HepG2 (cell line): ENCODE results near the gene ZNF670. TPM values are rescaled to one million over a fixed set of nuclear protein-coding genes. Genes with fewer than 3 reads are reported as not detected.

ENCODE experiments used
- CEBPG ChIP-seq: IDR thresholded peaks from 2 replicates; pipeline ENCODE4 v1.6.1; 2016
- KDM2A ChIP-seq: sonication (generic); formaldehyde crosslinking; IDR thresholded peaks from 2 replicates; pipeline ENCODE4 v1.4.0; 2020; ENCODE audit warnings: low read depth, missing genetic modification reagents, borderline replicate concordance
- KLF13 ChIP-seq: sonication (generic); formaldehyde crosslinking; IDR thresholded peaks from 2 replicates; pipeline ENCODE4 v1.4.0; 2020; ENCODE audit warnings: mild to moderate bottlenecking, missing genetic modification reagents
- POGZ ChIP-seq: sonication (generic); formaldehyde crosslinking; IDR thresholded peaks from 2 replicates; pipeline ENCODE4 v1.4.0; 2020; ENCODE audit warnings: mild to moderate bottlenecking, missing genetic modification reagents
- RELA ChIP-seq: sonication (generic); formaldehyde crosslinking; IDR thresholded peaks from 2 replicates; pipeline ENCODE4 v1.4.0; 2020; ENCODE audit warnings: missing genetic modification reagents
- RXRB ChIP-seq: IDR thresholded peaks from 2 replicates; pipeline ENCODE4 v1.6.1; 2016; ENCODE audit warnings: borderline replicate concordance, missing genetic modification reagents, missing compliant biosample characterization
- SAP130 ChIP-seq: IDR thresholded peaks from 2 replicates; pipeline ENCODE4 v1.6.1; 2016; ENCODE audit warnings: low read depth
- SIN3B ChIP-seq: fragments of 150-350 bp; IDR thresholded peaks from 2 replicates; pipeline ENCODE4 v1.6.1; 2014; ENCODE audit warnings: low read length
- SMAD1 ChIP-seq: sonication (generic); formaldehyde crosslinking; IDR thresholded peaks from 2 replicates; pipeline ENCODE4 v1.4.0; 2020; ENCODE audit warnings: missing genetic modification reagents, low read depth, mild to moderate bottlenecking, borderline replicate concordance
- TCF7 ChIP-seq: sonication (generic); IDR thresholded peaks from 2 replicates; pipeline ENCODE4 v1.6.1; 2016; ENCODE audit warnings: antibody characterized with exemption, low read depth
- ZNF350 ChIP-seq: sonication (generic); formaldehyde crosslinking; IDR thresholded peaks from 2 replicates; pipeline ENCODE4 v1.4.0; 2020; ENCODE audit warnings: mild to moderate bottlenecking, low read depth, missing genetic modification reagents, borderline replicate concordance
- ZNF547 ChIP-seq: sonication (generic); formaldehyde crosslinking; IDR thresholded peaks from 2 replicates; pipeline ENCODE4 v1.5.1; 2020; ENCODE audit warnings: mild to moderate bottlenecking, missing genetic modification reagents
- ZNF776 ChIP-seq: sonication (generic); formaldehyde crosslinking; IDR thresholded peaks from 2 replicates; pipeline ENCODE4 v1.4.0; 2020; ENCODE audit warnings: mild to moderate bottlenecking, missing genetic modification reagents
- ZNF850 ChIP-seq: sonication (generic); formaldehyde crosslinking; conservative IDR thresholded peaks from 2 replicates; pipeline ENCODE4 v1.9.0; 2021; ENCODE audit warnings: mild to moderate bottlenecking, missing genetic modification reagents
- polyA plus RNA-seq, 8 experiments: library from polyadenylated mRNA; depleted of rRNA in 3 of 8; stranded (reverse) in 7 of 8; unstranded in 1 of 8; fragments of >200 nt; fragmentation: Illumina TruSeq in 4 of 8; extraction: Trizol in 4 of 8; gene quantifications; 2 replicates each; pipeline versions ENCODE4 v1.2.1 to v1.2.3, GENCODE V29; 2011 to 2016; ENCODE audit warnings: low read depth in 4 of 8, missing spikeins in 1 of 8, mixed read lengths in 1 of 8; ENCODE audit not compliant: insufficient read depth in 1 of 8
- total RNA-seq, 5 experiments: library from RNA; depleted of rRNA; stranded (reverse); fragments of >200 nt; fragmentation: Illumina TruSeq; extraction: Trizol; gene quantifications; 2 replicates each; pipeline ENCODE4 v1.2.3, GENCODE V29; 2016; ENCODE audit warnings: low read depth in 1 of 5
- TF ChIP-seq, protein P1 (sequence below): IDR thresholded peaks from 2 replicates; pipeline ENCODE4 v1.6.1; 2016; ENCODE audit warnings: missing compliant biosample characterization, missing genetic modification reagents, borderline replicate concordance
- TF ChIP-seq, protein P2 (sequence below): sonication (generic); formaldehyde crosslinking; IDR thresholded peaks from 2 replicates; pipeline ENCODE4 v1.4.0; 2020; ENCODE audit warnings: missing genetic modification reagents
- TF ChIP-seq, protein P3 (sequence below): sonication (generic); formaldehyde crosslinking; IDR thresholded peaks from 2 replicates; pipeline ENCODE4 v1.5.0; 2020; ENCODE audit warnings: missing genetic modification reagents
- TF ChIP-seq, protein P4 (sequence below): sonication (generic); formaldehyde crosslinking; IDR thresholded peaks from 2 replicates; pipeline ENCODE4 v1.8.0; 2023; ENCODE audit warnings: mild to moderate bottlenecking, missing genetic modification reagents
- TF ChIP-seq, protein P5 (sequence below): sonication (generic); formaldehyde crosslinking; conservative IDR thresholded peaks from 2 replicates; pipeline ENCODE4 v1.4.0; 2020; ENCODE audit warnings: mild to moderate bottlenecking, missing genetic modification reagents, moderate library complexity
- TF ChIP-seq, protein P6 (sequence below): sonication (generic); formaldehyde crosslinking; IDR thresholded peaks from 2 replicates; pipeline ENCODE4 v1.4.0; 2020; ENCODE audit warnings: mild to moderate bottlenecking, missing genetic modification reagents
- TF ChIP-seq, protein P7 (sequence below): sonication (generic); formaldehyde crosslinking; IDR thresholded peaks from 2 replicates; pipeline ENCODE4 v1.4.0; 2020; ENCODE audit warnings: mild to moderate bottlenecking, missing genetic modification reagents

ZNF670 gene
- total and polyA plus RNA-seq, 2 of the 13 experiments (the other 11 are each of a cell fraction or from before 2014, with no cell fraction given) = 4.2 to 10.9 TPM

DNA sequence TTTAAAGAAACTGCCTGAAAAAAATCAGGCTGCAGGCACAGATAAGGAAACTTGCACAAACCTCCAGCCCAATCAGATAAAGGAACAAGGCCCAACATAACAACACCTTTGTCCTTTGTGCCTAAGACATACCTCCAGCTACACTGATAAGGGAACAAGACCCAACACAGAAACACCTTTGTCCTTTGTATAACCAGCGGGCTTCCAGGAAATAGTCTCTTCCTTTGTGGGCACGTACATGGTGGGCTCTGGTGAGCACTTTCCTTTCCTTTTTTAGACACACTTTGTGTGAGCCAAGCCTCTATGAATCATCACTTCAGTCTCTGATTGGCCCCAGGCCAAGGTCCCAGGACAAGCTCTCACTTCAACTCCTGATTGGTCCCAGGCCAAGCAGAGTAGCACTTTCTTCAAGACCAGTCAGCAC is 23.6 kb downstream of the ZNF670 start (continued):
- TF ChIP-seq ZNF547 (no peak), SIN3B (no peak), SAP130 (CRISPR knock-in tag) (peak; percentile 60), POGZ (CRISPR knock-in tag) (peak; percentile 67), RXRB (0 out of 2 replicates have a peak, but pooled peaks have one; percentile 30), SMAD1 (no peak), CEBPG (CRISPR knock-in tag) (peak; percentile 60), ZNF350 (CRISPR knock-in tag) (no peak), ZNF776 (no peak), KDM2A (no peak), RELA (CRISPR knock-in tag) (no peak), TCF7 (peak; percentile 34; the same call in 1 of the 2 replicates), ZNF850 (CRISPR knock-in tag) (no peak), KLF13 (CRISPR knock-in tag) (no peak)
- TF ChIP-seq, protein P1, sequence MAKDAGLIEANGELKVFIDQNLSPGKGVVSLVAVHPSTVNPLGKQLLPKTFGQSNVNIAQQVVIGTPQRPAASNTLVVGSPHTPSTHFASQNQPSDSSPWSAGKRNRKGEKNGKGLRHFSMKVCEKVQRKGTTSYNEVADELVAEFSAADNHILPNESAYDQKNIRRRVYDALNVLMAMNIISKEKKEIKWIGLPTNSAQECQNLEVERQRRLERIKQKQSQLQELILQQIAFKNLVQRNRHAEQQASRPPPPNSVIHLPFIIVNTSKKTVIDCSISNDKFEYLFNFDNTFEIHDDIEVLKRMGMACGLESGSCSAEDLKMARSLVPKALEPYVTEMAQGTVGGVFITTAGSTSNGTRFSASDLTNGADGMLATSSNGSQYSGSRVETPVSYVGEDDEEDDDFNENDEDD = no peak
- TF ChIP-seq, protein P2, sequence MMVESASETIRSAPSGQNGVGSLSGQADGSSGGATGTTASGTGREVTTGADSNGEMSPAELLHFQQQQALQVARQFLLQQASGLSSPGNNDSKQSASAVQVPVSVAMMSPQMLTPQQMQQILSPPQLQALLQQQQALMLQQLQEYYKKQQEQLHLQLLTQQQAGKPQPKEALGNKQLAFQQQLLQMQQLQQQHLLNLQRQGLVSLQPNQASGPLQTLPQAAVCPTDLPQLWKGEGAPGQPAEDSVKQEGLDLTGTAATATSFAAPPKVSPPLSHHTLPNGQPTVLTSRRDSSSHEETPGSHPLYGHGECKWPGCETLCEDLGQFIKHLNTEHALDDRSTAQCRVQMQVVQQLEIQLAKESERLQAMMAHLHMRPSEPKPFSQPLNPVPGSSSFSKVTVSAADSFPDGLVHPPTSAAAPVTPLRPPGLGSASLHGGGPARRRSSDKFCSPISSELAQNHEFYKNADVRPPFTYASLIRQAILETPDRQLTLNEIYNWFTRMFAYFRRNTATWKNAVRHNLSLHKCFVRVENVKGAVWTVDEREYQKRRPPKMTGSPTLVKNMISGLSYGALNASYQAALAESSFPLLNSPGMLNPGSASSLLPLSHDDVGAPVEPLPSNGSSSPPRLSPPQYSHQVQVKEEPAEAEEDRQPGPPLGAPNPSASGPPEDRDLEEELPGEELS (CRISPR knock-in tag) = 0 out of 2 replicates have a peak, but pooled peaks have one; percentile 38
- TF ChIP-seq, protein P3, sequence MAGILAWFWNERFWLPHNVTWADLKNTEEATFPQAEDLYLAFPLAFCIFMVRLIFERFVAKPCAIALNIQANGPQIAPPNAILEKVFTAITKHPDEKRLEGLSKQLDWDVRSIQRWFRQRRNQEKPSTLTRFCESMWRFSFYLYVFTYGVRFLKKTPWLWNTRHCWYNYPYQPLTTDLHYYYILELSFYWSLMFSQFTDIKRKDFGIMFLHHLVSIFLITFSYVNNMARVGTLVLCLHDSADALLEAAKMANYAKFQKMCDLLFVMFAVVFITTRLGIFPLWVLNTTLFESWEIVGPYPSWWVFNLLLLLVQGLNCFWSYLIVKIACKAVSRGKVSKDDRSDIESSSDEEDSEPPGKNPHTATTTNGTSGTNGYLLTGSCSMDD (CRISPR knock-in tag) = no peak
- TF ChIP-seq, protein P4, sequence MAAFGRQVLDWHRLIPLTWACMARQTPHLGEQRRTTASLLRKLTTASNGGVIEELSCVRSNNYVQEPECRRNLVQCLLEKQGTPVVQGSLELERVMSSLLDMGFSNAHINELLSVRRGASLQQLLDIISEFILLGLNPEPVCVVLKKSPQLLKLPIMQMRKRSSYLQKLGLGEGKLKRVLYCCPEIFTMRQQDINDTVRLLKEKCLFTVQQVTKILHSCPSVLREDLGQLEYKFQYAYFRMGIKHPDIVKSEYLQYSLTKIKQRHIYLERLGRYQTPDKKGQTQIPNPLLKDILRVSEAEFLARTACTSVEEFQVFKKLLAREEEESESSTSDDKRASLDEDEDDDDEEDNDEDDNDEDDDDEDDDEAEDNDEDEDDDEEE = no peak
- TF ChIP-seq, protein P5, sequence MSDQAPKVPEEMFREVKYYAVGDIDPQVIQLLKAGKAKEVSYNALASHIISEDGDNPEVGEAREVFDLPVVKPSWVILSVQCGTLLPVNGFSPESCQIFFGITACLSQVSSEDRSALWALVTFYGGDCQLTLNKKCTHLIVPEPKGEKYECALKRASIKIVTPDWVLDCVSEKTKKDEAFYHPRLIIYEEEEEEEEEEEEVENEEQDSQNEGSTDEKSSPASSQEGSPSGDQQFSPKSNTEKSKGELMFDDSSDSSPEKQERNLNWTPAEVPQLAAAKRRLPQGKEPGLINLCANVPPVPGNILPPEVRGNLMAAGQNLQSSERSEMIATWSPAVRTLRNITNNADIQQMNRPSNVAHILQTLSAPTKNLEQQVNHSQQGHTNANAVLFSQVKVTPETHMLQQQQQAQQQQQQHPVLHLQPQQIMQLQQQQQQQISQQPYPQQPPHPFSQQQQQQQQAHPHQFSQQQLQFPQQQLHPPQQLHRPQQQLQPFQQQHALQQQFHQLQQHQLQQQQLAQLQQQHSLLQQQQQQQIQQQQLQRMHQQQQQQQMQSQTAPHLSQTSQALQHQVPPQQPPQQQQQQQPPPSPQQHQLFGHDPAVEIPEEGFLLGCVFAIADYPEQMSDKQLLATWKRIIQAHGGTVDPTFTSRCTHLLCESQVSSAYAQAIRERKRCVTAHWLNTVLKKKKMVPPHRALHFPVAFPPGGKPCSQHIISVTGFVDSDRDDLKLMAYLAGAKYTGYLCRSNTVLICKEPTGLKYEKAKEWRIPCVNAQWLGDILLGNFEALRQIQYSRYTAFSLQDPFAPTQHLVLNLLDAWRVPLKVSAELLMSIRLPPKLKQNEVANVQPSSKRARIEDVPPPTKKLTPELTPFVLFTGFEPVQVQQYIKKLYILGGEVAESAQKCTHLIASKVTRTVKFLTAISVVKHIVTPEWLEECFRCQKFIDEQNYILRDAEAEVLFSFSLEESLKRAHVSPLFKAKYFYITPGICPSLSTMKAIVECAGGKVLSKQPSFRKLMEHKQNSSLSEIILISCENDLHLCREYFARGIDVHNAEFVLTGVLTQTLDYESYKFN (CRISPR knock-in tag) = peak; percentile 60
- TF ChIP-seq, protein P6, sequence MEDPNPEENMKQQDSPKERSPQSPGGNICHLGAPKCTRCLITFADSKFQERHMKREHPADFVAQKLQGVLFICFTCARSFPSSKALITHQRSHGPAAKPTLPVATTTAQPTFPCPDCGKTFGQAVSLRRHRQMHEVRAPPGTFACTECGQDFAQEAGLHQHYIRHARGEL (CRISPR knock-in tag) = no peak
- TF ChIP-seq, protein P7, sequence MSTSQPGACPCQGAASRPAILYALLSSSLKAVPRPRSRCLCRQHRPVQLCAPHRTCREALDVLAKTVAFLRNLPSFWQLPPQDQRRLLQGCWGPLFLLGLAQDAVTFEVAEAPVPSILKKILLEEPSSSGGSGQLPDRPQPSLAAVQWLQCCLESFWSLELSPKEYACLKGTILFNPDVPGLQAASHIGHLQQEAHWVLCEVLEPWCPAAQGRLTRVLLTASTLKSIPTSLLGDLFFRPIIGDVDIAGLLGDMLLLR (CRISPR knock-in tag) = no peak
